SJSA1 (cell line): ENCODE results near the gene SNRPF. TPM values are rescaled to one million over a fixed set of nuclear protein-coding genes. Genes with fewer than 3 reads are reported as not detected.

Experiments used
- total RNA-seq: library from RNA; depleted of rRNA; stranded (reverse); fragments of >200 nt; shearing (Covaris generic); gene quantifications from 2 replicates; pipeline ENCODE4 v1.2.3, GENCODE V29; 2014; rRNA removed

SNRPF gene
- total RNA-seq, 1 experiment from 2014 or later: 25.9 TPM

Other genes starting within 250 kb of the SNRPF start
- gene NTN4, start 68.2 kb upstream of the SNRPF start, total RNA-seq: 44.9 and 59.5 TPM in 2 replicates
- 0.39 TPM in 1 of 2 replicates, not detected in the other for gene CCDC38, start 83.7 kb downstream of the SNRPF start, total RNA-seq
- gene AMDHD1, start 84.4 kb downstream of the SNRPF start, total RNA-seq: 0.41 and 1.7 TPM in 2 replicates
- 0.18 and 0.34 TPM in 2 replicates for gene HAL, start 137.4 kb downstream of the SNRPF start, total RNA-seq
- gene LTA4H, start 176.6 kb downstream of the SNRPF start, total RNA-seq: 537 and 538 TPM in 2 replicates